K562 (cell line): ENCODE results near the gene SH3RF1.

Experiments used
- ERF ChIP-seq: fragments of 450-650 bp; formaldehyde crosslinking; IDR thresholded peaks from 2 replicates; pipeline ENCODE4 v1.4.0; 2020; ENCODE audit warnings: mild to moderate bottlenecking, mixed read lengths
- EZH2 ChIP-seq: IDR thresholded peaks from 2 replicates; pipeline ENCODE4 v1.6.1; 2012; ENCODE audit warnings: low read depth, mild to moderate bottlenecking, inconsistent platforms, low read length, borderline replicate concordance
- FOXK1 ChIP-seq: sonication (generic); formaldehyde crosslinking; IDR thresholded peaks from 2 replicates; pipeline ENCODE4 v1.8.0; 2022; ENCODE audit warnings: missing genetic modification reagents, mild to moderate bottlenecking, borderline replicate concordance
- FOXM1 ChIP-seq, 2 experiments: fragments of 450-650 bp in 1 of 2; sonication (generic) in 1 of 2; formaldehyde crosslinking in 1 of 2; IDR thresholded peaks; 2 replicates each; pipeline versions ENCODE4 v1.6.1 to v1.9.0; 2017 to 2022; ENCODE audit warnings: low read depth in 2 of 2, mild to moderate bottlenecking in 2 of 2, missing genetic modification reagents in 1 of 2, moderate library complexity in 1 of 2
- L3MBTL2 ChIP-seq: fragments of 450-650 bp; IDR thresholded peaks from 2 replicates; pipeline ENCODE4 v1.6.1; 2016; ENCODE audit warnings: mild to moderate bottlenecking, moderate library complexity
- MEF2D ChIP-seq: conservative IDR thresholded peaks from 2 replicates; pipeline ENCODE4 v1.6.1; 2016; ENCODE audit warnings: low read depth, missing genetic modification characterization, missing compliant biosample characterization
- MYBL2 ChIP-seq, 2 experiments: fragments of 450-650 bp in 1 of 2; sonication (generic) in 1 of 2; formaldehyde crosslinking in 1 of 2; IDR thresholded peaks; 2 replicates each; pipeline versions ENCODE4 v1.6.1 to v1.8.1; 2017 to 2022; ENCODE audit warnings: borderline replicate concordance in 1 of 2, inconsistent platforms in 1 of 2, low read depth in 1 of 2, mild to moderate bottlenecking in 1 of 2, missing genetic modification reagents in 1 of 2, moderate library complexity in 1 of 2
- TBP ChIP-seq: optimal IDR thresholded peaks from 2 replicates; pipeline ENCODE3; 2011; ENCODE audit warnings: low read depth, low read length, improper control_type of control experiment
- XRCC3 ChIP-seq: fragments of 450-650 bp; IDR thresholded peaks from 2 replicates; pipeline ENCODE4 v1.6.1; 2017; ENCODE audit warnings: mild to moderate bottlenecking, moderate library complexity
- TF ChIP-seq, protein P1 (sequence below), 3 experiments: IDR thresholded peaks in 2 of 3; conservative IDR thresholded peaks in 1 of 3; 2 replicates each; pipeline ENCODE4 v1.5.1; 2011 to 2012; ENCODE audit warnings: low read length in 3 of 3, mild to moderate bottlenecking in 3 of 3, control low read depth in 2 of 3, improper control_type of control experiment in 1 of 3, inconsistent platforms in 1 of 3, low read depth in 1 of 3, mixed read lengths in 1 of 3, moderate library complexity in 1 of 3; ENCODE audit not compliant: insufficient read depth in 2 of 3
- TF ChIP-seq, protein P2 (sequence below): fragments of 450-650 bp; formaldehyde crosslinking; IDR thresholded peaks from 2 replicates; pipeline ENCODE4 v1.4.0; 2020; ENCODE audit warnings: mild to moderate bottlenecking
- TF ChIP-seq, protein P3 (sequence below): sonication (generic); IDR thresholded peaks from 2 replicates; pipeline ENCODE4 v1.6.1; 2016
- TF ChIP-seq, protein P4 (sequence below), 2 experiments: IDR thresholded peaks; 2 replicates each; pipeline ENCODE4 v1.6.1; 2012; ENCODE audit warnings: improper control_type of control experiment in 2 of 2, low read depth in 2 of 2, low read length in 2 of 2, borderline replicate concordance in 1 of 2

DNA sequence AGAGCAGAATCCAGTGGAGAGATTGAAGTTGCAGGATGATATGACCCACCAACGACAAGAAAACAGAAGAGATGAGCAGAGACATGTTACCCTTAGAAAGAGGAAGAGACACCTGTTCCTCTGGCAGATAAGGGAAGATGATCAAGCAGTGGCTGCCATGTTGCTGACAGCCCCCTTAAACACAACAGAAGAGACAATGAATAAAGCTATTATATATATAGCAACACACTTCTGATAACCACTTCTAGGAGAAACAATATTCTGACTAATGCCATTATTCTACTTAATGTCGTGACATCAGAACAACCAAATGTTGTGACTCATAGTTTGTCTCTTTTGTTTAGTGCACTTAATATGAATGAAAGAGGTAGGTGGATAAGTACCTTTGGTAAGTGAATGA lies 44.9 kb downstream of the SH3RF1 start:
- TF ChIP-seq, protein P1, sequence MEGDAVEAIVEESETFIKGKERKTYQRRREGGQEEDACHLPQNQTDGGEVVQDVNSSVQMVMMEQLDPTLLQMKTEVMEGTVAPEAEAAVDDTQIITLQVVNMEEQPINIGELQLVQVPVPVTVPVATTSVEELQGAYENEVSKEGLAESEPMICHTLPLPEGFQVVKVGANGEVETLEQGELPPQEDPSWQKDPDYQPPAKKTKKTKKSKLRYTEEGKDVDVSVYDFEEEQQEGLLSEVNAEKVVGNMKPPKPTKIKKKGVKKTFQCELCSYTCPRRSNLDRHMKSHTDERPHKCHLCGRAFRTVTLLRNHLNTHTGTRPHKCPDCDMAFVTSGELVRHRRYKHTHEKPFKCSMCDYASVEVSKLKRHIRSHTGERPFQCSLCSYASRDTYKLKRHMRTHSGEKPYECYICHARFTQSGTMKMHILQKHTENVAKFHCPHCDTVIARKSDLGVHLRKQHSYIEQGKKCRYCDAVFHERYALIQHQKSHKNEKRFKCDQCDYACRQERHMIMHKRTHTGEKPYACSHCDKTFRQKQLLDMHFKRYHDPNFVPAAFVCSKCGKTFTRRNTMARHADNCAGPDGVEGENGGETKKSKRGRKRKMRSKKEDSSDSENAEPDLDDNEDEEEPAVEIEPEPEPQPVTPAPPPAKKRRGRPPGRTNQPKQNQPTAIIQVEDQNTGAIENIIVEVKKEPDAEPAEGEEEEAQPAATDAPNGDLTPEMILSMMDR (IDR thresholded peaks at IDR 0.05 in 2 of 3, conservative IDR thresholded peaks at IDR 0.05 in 1 of 3; ENCODE audit: insufficient read depth in 2 of 3, low read depth in 1 of 3, low read length in 3 of 3), result no peak
- no peak for TF ChIP-seq EZH2
- TF ChIP-seq, protein P2, sequence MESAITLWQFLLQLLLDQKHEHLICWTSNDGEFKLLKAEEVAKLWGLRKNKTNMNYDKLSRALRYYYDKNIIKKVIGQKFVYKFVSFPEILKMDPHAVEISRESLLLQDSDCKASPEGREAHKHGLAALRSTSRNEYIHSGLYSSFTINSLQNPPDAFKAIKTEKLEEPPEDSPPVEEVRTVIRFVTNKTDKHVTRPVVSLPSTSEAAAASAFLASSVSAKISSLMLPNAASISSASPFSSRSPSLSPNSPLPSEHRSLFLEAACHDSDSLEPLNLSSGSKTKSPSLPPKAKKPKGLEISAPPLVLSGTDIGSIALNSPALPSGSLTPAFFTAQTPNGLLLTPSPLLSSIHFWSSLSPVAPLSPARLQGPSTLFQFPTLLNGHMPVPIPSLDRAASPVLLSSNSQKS (CRISPR knock-in tag), result no peak
- TF ChIP-seq, protein P3, sequence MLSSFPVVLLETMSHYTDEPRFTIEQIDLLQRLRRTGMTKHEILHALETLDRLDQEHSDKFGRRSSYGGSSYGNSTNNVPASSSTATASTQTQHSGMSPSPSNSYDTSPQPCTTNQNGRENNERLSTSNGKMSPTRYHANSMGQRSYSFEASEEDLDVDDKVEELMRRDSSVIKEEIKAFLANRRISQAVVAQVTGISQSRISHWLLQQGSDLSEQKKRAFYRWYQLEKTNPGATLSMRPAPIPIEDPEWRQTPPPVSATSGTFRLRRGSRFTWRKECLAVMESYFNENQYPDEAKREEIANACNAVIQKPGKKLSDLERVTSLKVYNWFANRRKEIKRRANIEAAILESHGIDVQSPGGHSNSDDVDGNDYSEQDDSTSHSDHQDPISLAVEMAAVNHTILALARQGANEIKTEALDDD, result no peak
- no peak for TF ChIP-seq FOXM1 (IDR thresholded peaks at IDR 0.05; ENCODE audit: low read depth)
- TF ChIP-seq FOXM1 (CRISPR knock-in tag; IDR thresholded peaks at IDR 0.05; ENCODE audit: low read depth), result no peak
- TF ChIP-seq XRCC3, result no peak
- TF ChIP-seq TBP, result no peak
- TF ChIP-seq MEF2D (tag), result no peak
- TF ChIP-seq L3MBTL2, result no peak
- TF ChIP-seq ERF (CRISPR knock-in tag), result no peak
- TF ChIP-seq, protein P4, sequence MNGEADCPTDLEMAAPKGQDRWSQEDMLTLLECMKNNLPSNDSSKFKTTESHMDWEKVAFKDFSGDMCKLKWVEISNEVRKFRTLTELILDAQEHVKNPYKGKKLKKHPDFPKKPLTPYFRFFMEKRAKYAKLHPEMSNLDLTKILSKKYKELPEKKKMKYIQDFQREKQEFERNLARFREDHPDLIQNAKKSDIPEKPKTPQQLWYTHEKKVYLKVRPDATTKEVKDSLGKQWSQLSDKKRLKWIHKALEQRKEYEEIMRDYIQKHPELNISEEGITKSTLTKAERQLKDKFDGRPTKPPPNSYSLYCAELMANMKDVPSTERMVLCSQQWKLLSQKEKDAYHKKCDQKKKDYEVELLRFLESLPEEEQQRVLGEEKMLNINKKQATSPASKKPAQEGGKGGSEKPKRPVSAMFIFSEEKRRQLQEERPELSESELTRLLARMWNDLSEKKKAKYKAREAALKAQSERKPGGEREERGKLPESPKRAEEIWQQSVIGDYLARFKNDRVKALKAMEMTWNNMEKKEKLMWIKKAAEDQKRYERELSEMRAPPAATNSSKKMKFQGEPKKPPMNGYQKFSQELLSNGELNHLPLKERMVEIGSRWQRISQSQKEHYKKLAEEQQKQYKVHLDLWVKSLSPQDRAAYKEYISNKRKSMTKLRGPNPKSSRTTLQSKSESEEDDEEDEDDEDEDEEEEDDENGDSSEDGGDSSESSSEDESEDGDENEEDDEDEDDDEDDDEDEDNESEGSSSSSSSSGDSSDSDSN (IDR thresholded peaks at IDR 0.05; ENCODE audit: borderline replicate concordance in 1 of 2, low read depth in 2 of 2, low read length in 2 of 2), result no peak
- no peak for TF ChIP-seq MYBL2 (IDR thresholded peaks at IDR 0.05; ENCODE audit: low read depth)
- no peak for TF ChIP-seq MYBL2 (CRISPR knock-in tag; IDR thresholded peaks at IDR 0.05; ENCODE audit: borderline replicate concordance)
- no peak for TF ChIP-seq FOXK1 (CRISPR knock-in tag)
